GM23248 (cell line): Measurements from ENCODE around the gene ZRSR2. TPM values are rescaled to one million over a fixed set of nuclear protein-coding genes. Genes with fewer than 3 reads are reported as not detected.

Experiments used
- DNase-seq: peaks from one replicate; pipeline ENCODE4 v3.0.0-alpha.2; 2015
- H2AFZ ChIP-seq: fragments of 200-600 bp; sonication (generic); 2 replicates; pipeline ENCODE4 v1.6.1; 2016; ENCODE audit warnings: antibody characterized with exemption
- H3F3A ChIP-seq: fragments of 200-600 bp; sonication (generic); 2 replicates; pipeline ENCODE4 v1.6.1; 2016; ENCODE audit warnings: mild to moderate bottlenecking, antibody characterized with exemption, mixed run types; ENCODE audit not compliant: insufficient read depth
- H3K27ac ChIP-seq: fragments of 200-600 bp; sonication (generic); 2 replicates; pipeline ENCODE4 v1.5.1; 2016; ENCODE audit warnings: mild to moderate bottlenecking
- H3K27me3 ChIP-seq: fragments of 200-600 bp; sonication (generic); replicated peaks from 2 replicates; pipeline ENCODE4 v1.6.1; 2016; ENCODE audit warnings: mild to moderate bottlenecking; ENCODE audit not compliant: insufficient read depth
- H3K36me3 ChIP-seq: fragments of 200-600 bp; sonication (generic); 2 replicates; pipeline ENCODE4 v1.6.1; 2016; ENCODE audit warnings: low read depth, mild to moderate bottlenecking
- H3K4me1 ChIP-seq: fragments of 200-600 bp; sonication (generic); 2 replicates; pipeline ENCODE4 v1.6.1; 2016; ENCODE audit warnings: mild to moderate bottlenecking; ENCODE audit not compliant: insufficient read depth
- H3K4me2 ChIP-seq: fragments of 200-600 bp; sonication (generic); one replicate; pipeline ENCODE4 v1.6.1; 2016; ENCODE audit warnings: mild to moderate bottlenecking; ENCODE audit not compliant: unreplicated experiment
- H3K4me3 ChIP-seq: fragments of 200-600 bp; sonication (generic); 2 replicates; pipeline ENCODE4 v1.5.1; 2016; ENCODE audit warnings: mild to moderate bottlenecking
- H3K79me2 ChIP-seq: fragments of 200-600 bp; sonication (generic); 2 replicates; pipeline ENCODE4 v1.6.1; 2016; ENCODE audit warnings: mild to moderate bottlenecking; ENCODE audit not compliant: insufficient read depth
- H3K9ac ChIP-seq: fragments of 200-600 bp; sonication (generic); 2 replicates; pipeline ENCODE4 v1.6.1; 2016; ENCODE audit warnings: mild to moderate bottlenecking
- H3K9me2 ChIP-seq: fragments of 200-600 bp; sonication (generic); 2 replicates; pipeline ENCODE4 v1.6.1; 2016; ENCODE audit warnings: mixed run types, mild to moderate bottlenecking, moderate library complexity; ENCODE audit not compliant: insufficient read depth
- H3K9me3 ChIP-seq: fragments of 200-600 bp; sonication (generic); one replicate; pipeline ENCODE4 v1.6.1; 2017; ENCODE audit warnings: low read depth
- H4K20me1 ChIP-seq: fragments of 200-600 bp; sonication (generic); 2 replicates; pipeline ENCODE4 v1.6.0; 2016; ENCODE audit not compliant: insufficient read depth
- EZH2 ChIP-seq: fragments of 200-600 bp; sonication (generic); IDR thresholded peaks from 2 replicates; pipeline ENCODE4 v1.6.1; 2018; ENCODE audit warnings: antibody characterized with exemption, mild to moderate bottlenecking; ENCODE audit not compliant: insufficient read depth, poor library complexity, severe bottlenecking
- EZH2phosphoT487 ChIP-seq: fragments of 200-600 bp; sonication (generic); IDR thresholded peaks from 2 replicates; pipeline ENCODE4 v1.6.1; 2018; ENCODE audit warnings: antibody characterized with exemption, moderate library complexity, mild to moderate bottlenecking, low read depth; ENCODE audit not compliant: insufficient read depth
- WGBS, 2 experiments: methylation state at CpG; one replicate each; pipeline ENCODE4 v1.1.6; 2015 to 2017; ENCODE audit warnings: low lambda C conversion rate in 2 of 2, low coverage in 1 of 2; ENCODE audit errors: missing lambda C conversion rate in 2 of 2; 5-methylcytosine and 5-hydroxymethylcytosine counted together
- in situ Hi-C: fragments of 300-500 bp; cut with MboI; formaldehyde crosslinking; loops from 2 replicates; pipeline ENCODE4 v1.15.0; 2020
- polyA plus RNA-seq: library from polyadenylated mRNA; unstranded; fragments of >200 nt; fragmentation: Nextera tagmentation; extraction: Ambion mirVana; gene quantifications from 2 replicates; pipeline ENCODE4 v1.2.1, GENCODE V29; 2016
- total RNA-seq: library from RNA; depleted of rRNA; stranded (reverse); fragments of >200 nt; shearing (Covaris generic); gene quantifications from 2 replicates; pipeline ENCODE4 v1.2.3, GENCODE V29; 2014

Gene ZRSR2
- total and polyA plus RNA-seq, 2 experiments from 2014 or later: 4.1 to 9.9 TPM

DNA sequence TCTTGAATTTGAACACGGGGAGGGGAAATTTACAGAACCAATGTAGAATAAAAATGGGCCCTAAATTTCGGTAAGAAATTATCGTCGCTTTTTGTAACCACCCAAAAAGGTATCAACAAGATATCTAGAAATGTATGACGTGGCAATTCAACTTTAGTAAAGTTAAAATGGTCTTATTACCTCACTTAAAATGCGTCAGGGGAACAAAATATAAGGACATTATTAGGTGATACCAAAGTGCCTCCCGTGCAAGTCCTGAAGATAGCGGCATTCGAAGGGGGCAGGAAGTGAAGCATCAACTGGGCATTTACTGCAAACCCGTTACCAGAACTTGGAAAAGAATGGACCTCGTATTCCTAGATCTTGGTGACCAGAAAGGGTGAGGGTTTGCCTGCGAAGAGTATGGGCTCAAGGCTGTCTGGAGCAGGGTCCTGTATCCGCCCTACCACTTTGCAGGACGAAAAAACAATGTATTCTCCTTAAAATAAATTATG lies 63.3 kb downstream of the ZRSR2 start:
- TF ChIP-seq EZH2phosphoT487 (no peak), EZH2 (no peak)
- H3K9me2 ChIP-seq: no peaks in the 10 kb centered on the region
- no peaks in the 10 kb centered on the region for H4K20me1 ChIP-seq
- in situ Hi-C loops: no loop called here
- peak overlapping the region; percentile 85 for H3K4me3 ChIP-seq
- peak overlapping the region; percentile 86 for H2AFZ ChIP-seq
- no peaks in the 10 kb centered on the region for H3K27me3 ChIP-seq
- no peaks in the 10 kb centered on the region for H3K36me3 ChIP-seq
- H3K4me1 ChIP-seq: 0 out of 2 replicates have a peak, but pooled peaks cover under 1% of the 10 kb centered on the region
- no peaks in the 10 kb centered on the region for H3F3A ChIP-seq
- H3K9me3 ChIP-seq: no peaks in the 10 kb centered on the region
- DNase-seq: peak; percentile 33
- peak overlapping the region; percentile 63 for H3K9ac ChIP-seq
- peak overlapping the region; percentile 91 for H3K4me2 ChIP-seq
- WGBS, 2 experiments: 3 to 5% methylated on average over 14 of the region's 14 CpGs
- no peak overlapping the region for H3K27ac ChIP-seq
- no peaks in the 10 kb centered on the region for H3K79me2 ChIP-seq

DNA sequence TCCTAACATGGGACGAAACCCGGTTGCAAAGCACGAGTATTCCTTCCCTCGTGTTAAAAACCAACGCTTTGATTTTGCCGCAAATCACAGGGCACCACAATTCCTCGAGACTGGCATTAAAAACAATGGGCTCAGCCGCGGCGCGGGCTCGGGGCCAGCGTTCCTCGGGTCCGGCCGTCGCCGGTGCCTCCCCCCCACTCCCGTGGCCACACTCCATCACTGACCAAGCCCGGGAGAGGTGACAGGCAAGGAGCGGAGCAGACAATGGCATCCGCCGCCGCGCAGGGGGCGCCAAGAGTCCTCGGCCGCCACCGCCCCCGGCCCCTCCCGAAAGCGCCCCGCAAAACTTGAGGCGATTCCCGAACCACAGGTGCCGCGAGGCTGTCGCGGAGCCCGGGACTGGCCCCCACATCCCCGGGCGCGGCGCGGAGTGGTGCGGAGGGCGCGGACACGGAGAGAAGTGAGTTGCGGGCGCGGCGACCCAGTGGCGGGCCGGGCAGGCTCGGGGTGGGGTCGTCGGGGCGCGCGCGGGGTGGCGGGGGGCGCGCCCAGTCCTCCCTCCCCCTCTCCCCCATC lies 63.9 kb downstream of the ZRSR2 start:
- Histone ChIP-seq H3K4me1 (no peaks in the 10 kb centered on the region), H3K27me3 (no peaks in the 10 kb centered on the region), H3K9me3 (no peaks in the 10 kb centered on the region), H3K9ac (peak overlapping the region; percentile 63), H3K79me2 (no peaks in the 10 kb centered on the region), H3K4me3 (peak overlapping the region; percentile 85), H2AFZ (peak overlapping the region; percentile 86), H3K9me2 (no peaks in the 10 kb centered on the region), H4K20me1 (no peaks in the 10 kb centered on the region), H3K4me2 (peak overlapping the region; percentile 91), H3K27ac (no peak overlapping the region), H3F3A (no peaks in the 10 kb centered on the region), H3K36me3 (no peaks in the 10 kb centered on the region)
- DNase-seq: peak; percentile 44
- WGBS, 2 experiments: 0 to 2% methylated on average over 9 to 14 of the region's 65 CpGs
- in situ Hi-C loops: no loop called here
- TF ChIP-seq EZH2 (no peak), EZH2phosphoT487 (no peak)

DNA sequence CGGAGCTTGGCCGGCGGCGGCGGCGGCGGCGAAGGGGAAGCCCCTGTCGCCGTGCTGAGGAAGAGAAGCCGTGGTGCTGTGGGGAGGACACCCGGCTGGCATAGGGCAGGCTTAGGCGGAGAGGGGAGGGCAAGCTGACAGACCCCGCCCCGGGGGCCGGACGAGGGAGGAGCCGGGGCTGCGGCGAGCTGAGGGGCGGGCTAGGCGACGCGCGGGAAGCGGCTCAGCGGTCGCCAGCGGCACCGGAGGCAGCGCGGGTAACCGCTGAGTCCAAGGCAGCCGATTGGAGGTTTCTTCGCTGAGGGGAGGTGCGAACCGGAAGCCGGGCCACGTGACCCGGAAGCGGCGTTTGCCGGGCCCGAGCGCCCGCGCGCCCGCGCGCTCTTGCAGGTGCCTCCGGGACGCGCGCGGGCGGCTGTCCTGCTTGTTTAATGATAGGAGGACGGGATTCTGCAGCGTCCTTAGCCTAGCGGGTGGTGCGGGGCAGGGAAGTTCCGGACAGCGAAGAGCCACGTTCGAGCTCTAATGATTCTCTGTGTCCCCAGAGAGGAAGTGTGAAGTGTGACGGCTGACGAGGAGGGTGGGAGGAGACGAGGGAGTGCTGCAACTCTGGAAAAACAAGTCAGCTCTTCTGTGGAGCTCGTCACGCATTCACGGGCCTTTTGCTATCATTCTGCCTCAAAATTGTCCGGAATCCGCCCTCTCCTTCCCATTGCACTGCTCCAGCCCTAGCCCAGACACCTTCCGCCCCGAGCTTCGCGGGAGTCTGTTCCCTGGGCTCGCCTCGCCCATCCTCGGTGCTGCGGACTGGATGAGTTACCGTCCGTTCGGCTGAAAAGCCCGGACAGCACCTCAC lies 64.7 kb downstream of the ZRSR2 start, which contains the start of gene AP1S2:
TSS of gene AP1S2 (minus strand) at position 102 of the 856 bp plus-strand sequence. CDS start 2,289 bp downstream, outside the sequence.
- Histone ChIP-seq H2AFZ (peak within 1 kb of the TSS; percentile 92), H3K9me2 (no peaks in the 10 kb centered on the region), H3K4me1 (no peaks in the 10 kb centered on the region), H3F3A (no peaks in the 10 kb centered on the region), H4K20me1 (no peaks in the 10 kb centered on the region), H3K36me3 (no peaks in the 10 kb centered on the region), H3K4me2 (peak within 1 kb of the TSS; percentile 91), H3K4me3 (peak within 1 kb of the TSS; percentile 85), H3K27ac (peak within 1 kb of the TSS; percentile 59), H3K27me3 (no peaks in the 10 kb centered on the region), H3K9ac (peak within 1 kb of the TSS; percentile 63), H3K9me3 (no peaks in the 10 kb centered on the region), H3K79me2 (no peaks in the 10 kb centered on the region)
- 1 to 2% methylated on average over 27 to 49 of the region's 85 CpGs for WGBS, 2 experiments
- TF ChIP-seq EZH2phosphoT487 (no peak), EZH2 (no peak)
- in situ Hi-C loops: no loop called here
- DNase-seq: peak; percentile 93

DNA sequence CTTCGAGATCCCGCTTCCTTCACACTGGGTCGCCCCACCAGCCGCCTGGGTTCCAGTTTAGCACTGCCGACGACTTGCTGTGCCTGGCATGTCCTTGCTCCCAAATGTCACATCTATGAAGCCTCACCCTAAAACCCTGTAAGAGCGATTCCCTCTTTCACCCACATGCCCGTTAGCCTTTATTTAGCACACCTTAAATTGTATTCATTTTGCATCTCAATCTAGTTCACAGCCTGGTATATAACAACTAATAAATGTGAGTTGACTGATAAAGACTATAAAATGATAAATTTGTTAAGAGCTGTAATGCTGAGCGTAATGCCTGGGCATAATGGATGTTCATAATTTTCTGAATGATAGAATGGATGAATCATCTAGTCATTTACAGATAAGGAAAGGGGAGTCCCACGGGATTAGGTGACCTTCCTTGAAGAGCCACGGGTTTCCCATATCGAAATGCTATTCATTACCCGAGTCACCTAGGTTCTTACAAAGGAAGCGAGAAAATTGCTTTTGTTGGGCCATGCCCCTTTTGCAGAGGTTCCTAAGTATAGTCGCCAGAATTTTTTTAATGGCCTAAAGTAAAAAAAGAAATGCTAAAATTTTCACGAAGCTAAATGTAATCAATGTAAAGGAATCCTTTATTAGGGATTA lies 65.4 kb downstream of the ZRSR2 start:
- Histone ChIP-seq H3K9ac (peak overlapping the region; percentile 61), H3K79me2 (no peaks in the 10 kb centered on the region), H3K9me2 (no peaks in the 10 kb centered on the region), H3K27me3 (no peaks in the 10 kb centered on the region), H2AFZ (peak overlapping the region; percentile 92), H3K4me1 (no peaks in the 10 kb centered on the region), H3K4me3 (peak overlapping the region; percentile 85), H4K20me1 (no peaks in the 10 kb centered on the region), H3K36me3 (no peaks in the 10 kb centered on the region), H3K27ac (peak overlapping the region; percentile 59), H3K4me2 (peak overlapping the region; percentile 81), H3F3A (no peaks in the 10 kb centered on the region), H3K9me3 (no peaks in the 10 kb centered on the region)
- DNase-seq: no peak
- WGBS, 2 experiments: 26 to 30% methylated on average over 16 of the region's 16 CpGs
- in situ Hi-C loops: no loop called here
- TF ChIP-seq EZH2: no peak
- no peak for TF ChIP-seq EZH2phosphoT487
